Kidney (tissue), 14 donors: ENCODE results near the gene GAS7. TPM values are rescaled to one million over a fixed set of nuclear protein-coding genes. Genes with fewer than 3 reads are reported as not detected.

Experiments used
- DNase-seq, 5 donors: peaks; one replicate each; pipeline ENCODE4 v3.0.0-alpha.2; 2013 to 2020
- FAIRE-seq: peaks from 2 replicates; lab custom pipeline; 2012; peaks lifted over from hg19 to GRCh38; lab: Jason Lieb, UNC
- H3K27ac ChIP-seq, 2 donors: one replicate each; pipeline ENCODE4 v1.7.0; 2013; ENCODE audit warnings: low read depth in 2 of 2, low read length in 2 of 2, inconsistent platforms in 1 of 2
- H3K27me3 ChIP-seq: one replicate; pipeline ENCODE4 v1.7.1; 2013; ENCODE audit warnings: low read length, inconsistent platforms; ENCODE audit not compliant: control insufficient read depth, insufficient read depth
- H3K36me3 ChIP-seq, 3 donors: one replicate each; pipeline versions ENCODE4 v1.7.0 to v1.7.1; 2013; ENCODE audit warnings: low read length in 3 of 3, control low read depth in 1 of 3, inconsistent platforms in 1 of 3; ENCODE audit not compliant: insufficient read depth in 3 of 3, control insufficient read depth in 2 of 3
- H3K4me1 ChIP-seq, 3 donors: one replicate each; pipeline versions ENCODE4 v1.7.0 to v1.7.1; 2013; ENCODE audit warnings: low read length in 3 of 3, inconsistent platforms in 1 of 3, low read depth in 1 of 3; ENCODE audit not compliant: control insufficient read depth in 2 of 3, insufficient read depth in 2 of 3
- H3K4me3 ChIP-seq, 3 donors: one replicate each; pipeline versions ENCODE4 v1.7.0 to v1.8.1; 2013; ENCODE audit warnings: low read length in 3 of 3, control low read depth in 1 of 3, inconsistent platforms in 1 of 3
- H3K9ac ChIP-seq, 3 donors: one replicate each; pipeline versions ENCODE4 v1.7.0 to v1.7.1; 2013; ENCODE audit warnings: low read length in 3 of 3, control low read depth in 1 of 3, inconsistent platforms in 1 of 3
- H3K9me3 ChIP-seq, 3 donors: one replicate each; pipeline versions ENCODE4 v1.7.0 to v1.7.1; 2013; ENCODE audit warnings: low read length in 3 of 3, control low read depth in 1 of 3, inconsistent platforms in 1 of 3; ENCODE audit not compliant: control insufficient read depth in 2 of 3, insufficient read depth in 1 of 3
- intact Hi-C: fragments of 100-400 bp; cut with DNase I; formaldehyde crosslinking; loops from one replicate; pipeline ENCODE4 v1.11.1; 2022
- polyA plus RNA-seq: library from polyadenylated mRNA; stranded (reverse); fragments of 350-450 nt; fragmentation: Illumina TruSeq; extraction: RNeasy Lipid Tissue Mini Kit (QIAGEN cat#74804); gene quantifications from one replicate; pipeline ENCODE4 v1.2.3, GENCODE V29; 2014; ENCODE audit warnings: low read depth, low replicate concordance; ENCODE audit not compliant: insufficient read depth
- total RNA-seq: library from RNA; stranded (reverse); fragmentation: NEBNext Ultra II Directional; extraction: Animal tissue kit (Norgen Biotek cat#: 25700); gene quantifications from one replicate; pipeline ENCODE4 v1.2.1, GENCODE V29; 2021
- TF ChIP-seq, protein P1 (sequence below): IDR thresholded peaks from 3 replicates; pipeline ENCODE4 v1.5.1; 2012; ENCODE audit warnings: mild to moderate bottlenecking, moderate library complexity, borderline replicate concordance; ENCODE audit not compliant: insufficient read depth; ENCODE audit errors: extremely low read depth
- donor health status: control.
- donor health status: control.
- donor health status: control.
- donor health status: control.
- donor health status: control.
- donor health status: DM: yes; HTN: yes; CAD: no.
- donor health status: Normal renal cell carcinoma (clear cell type).

Gene GAS7
- total and polyA plus RNA-seq, 2 donors from 2014 or later: 1.1 to 20.5 TPM

- FAIRE-seq (no peak), DNase-seq (no peak)
- intact Hi-C loops: no loop called here
- TF ChIP-seq, protein P1, sequence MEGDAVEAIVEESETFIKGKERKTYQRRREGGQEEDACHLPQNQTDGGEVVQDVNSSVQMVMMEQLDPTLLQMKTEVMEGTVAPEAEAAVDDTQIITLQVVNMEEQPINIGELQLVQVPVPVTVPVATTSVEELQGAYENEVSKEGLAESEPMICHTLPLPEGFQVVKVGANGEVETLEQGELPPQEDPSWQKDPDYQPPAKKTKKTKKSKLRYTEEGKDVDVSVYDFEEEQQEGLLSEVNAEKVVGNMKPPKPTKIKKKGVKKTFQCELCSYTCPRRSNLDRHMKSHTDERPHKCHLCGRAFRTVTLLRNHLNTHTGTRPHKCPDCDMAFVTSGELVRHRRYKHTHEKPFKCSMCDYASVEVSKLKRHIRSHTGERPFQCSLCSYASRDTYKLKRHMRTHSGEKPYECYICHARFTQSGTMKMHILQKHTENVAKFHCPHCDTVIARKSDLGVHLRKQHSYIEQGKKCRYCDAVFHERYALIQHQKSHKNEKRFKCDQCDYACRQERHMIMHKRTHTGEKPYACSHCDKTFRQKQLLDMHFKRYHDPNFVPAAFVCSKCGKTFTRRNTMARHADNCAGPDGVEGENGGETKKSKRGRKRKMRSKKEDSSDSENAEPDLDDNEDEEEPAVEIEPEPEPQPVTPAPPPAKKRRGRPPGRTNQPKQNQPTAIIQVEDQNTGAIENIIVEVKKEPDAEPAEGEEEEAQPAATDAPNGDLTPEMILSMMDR: no peak
- no peak overlapping the region for H3K27ac ChIP-seq
- H3K4me1 ChIP-seq: no peaks in the 10 kb centered on the region
- no peak overlapping the region for H3K9ac ChIP-seq
- H3K4me3 ChIP-seq: no peak overlapping the region
- H3K36me3 ChIP-seq: no peaks in the 10 kb centered on the region
- no peaks in the 10 kb centered on the region for H3K27me3 ChIP-seq
- no peaks in the 10 kb centered on the region for H3K9me3 ChIP-seq
Observed at GRCh38 chr17:9977180-9977575, 221.2 kb downstream of the GAS7 start.

DNA sequence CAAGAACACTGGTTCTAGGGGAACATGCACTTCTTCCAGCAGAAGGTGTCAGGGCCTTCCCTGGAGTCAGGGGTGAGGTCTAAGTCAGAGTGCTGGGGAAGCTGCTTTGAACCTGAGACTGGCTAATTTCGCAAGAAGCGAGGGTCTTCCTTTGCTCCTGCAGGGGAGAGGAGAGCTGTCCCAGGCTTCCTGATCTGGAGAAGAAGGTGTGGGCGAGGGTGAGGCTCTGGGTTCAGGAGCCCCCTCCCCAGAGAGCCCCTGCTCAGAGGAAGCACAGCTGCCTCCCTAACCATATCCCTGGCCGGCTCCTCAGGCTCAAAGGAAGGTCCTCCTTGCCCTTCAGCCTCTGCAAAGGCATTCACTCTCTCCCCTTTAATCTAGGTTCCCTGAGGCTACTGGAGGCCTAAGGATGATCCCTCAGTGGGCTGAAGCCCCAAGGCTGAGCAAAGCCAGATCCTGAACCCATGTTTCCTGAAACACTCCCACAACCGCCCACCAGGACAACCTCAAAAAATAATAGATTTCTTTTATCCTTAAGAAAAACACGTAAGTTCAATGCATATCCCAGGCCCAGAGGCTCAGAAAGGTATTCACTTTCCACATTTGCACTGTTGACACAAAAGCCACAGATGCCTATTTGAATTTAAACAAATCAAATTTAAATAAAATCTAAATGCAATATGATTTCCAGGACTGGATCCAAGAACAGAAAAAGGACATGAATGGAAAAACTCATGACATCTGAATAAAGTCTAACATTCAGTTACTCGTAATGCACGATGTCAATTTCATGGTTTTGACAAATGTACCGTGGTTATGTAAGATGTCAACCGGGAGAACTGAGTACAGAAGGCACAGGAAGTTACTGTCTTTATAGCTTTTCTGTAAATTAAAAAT is 221.9 kb downstream of the GAS7 start:
- no peak for FAIRE-seq
- Histone ChIP-seq H3K9me3 (no peaks in the 10 kb centered on the region), H3K9ac (no peak overlapping the region), H3K4me1 (no peaks in the 10 kb centered on the region), H3K27ac (no peak overlapping the region), H3K27me3 (no peaks in the 10 kb centered on the region), H3K4me3 (no peak overlapping the region), H3K36me3 (no peaks in the 10 kb centered on the region)
- DNase-seq: no peak
- TF ChIP-seq, protein P1: no peak
- intact Hi-C loops: no loop called here

- Histone ChIP-seq H3K4me3 (no peak overlapping the region), H3K27me3 (no peaks in the 10 kb centered on the region), H3K27ac (no peak overlapping the region), H3K4me1 (no peaks in the 10 kb centered on the region), H3K9me3 (no peaks in the 10 kb centered on the region), H3K36me3 (no peaks in the 10 kb centered on the region), H3K9ac (no peak overlapping the region)
- peak in 1 of 5 donors; percentile 14 for DNase-seq
- TF ChIP-seq, protein P1: no peak
- no peak for FAIRE-seq
- intact Hi-C loops: no loop called here
Observed at GRCh38 chr17:9974448-9975381, 223.7 kb downstream of the GAS7 start.
